Heart left ventricle (tissue), 13 donors: ENCODE data around the gene UNC13B.

Experiments
- CTCF ChIP-seq, 12 donors: fragments of 200-600 bp; sonication (generic) in 4 of 12; IDR thresholded peaks; one replicate each; pipeline versions ENCODE4 v1.5.0 to v1.8.0; 2018 to 2022; ENCODE audit warnings: antibody characterized with exemption in 12 of 12, mild to moderate bottlenecking in 5 of 12
- POLR2A ChIP-seq, 2 donors: fragments of 450-650 bp; IDR thresholded peaks; one replicate each; pipeline ENCODE4 v1.6.1; 2017; ENCODE audit warnings: antibody characterized with exemption in 2 of 2, mild to moderate bottlenecking in 2 of 2, moderate library complexity in 2 of 2
- donor health status: ischemic (EF 13 %, LVEDD 7.1; RV severe dilation, severe dysfunction).
- donor health status: DM: no; HTN: yes; CAD: no.
- donor health status: DM: no; HTN: no; CAD: no.
- donor health status: ischemic (EF 25% LVEDD 6.9; RV normal size, moderate dysfunction).
- donor health status: ischemic (EF 25% LVEDD 5.7; RV mildly dilated, moderate dysfunction).
- donor health status: ischemic (EF 35%, LVEDD 5.7; RV mildly dilated, moderate dysfunction).
- donor health status: nonischemic (EF 11% LVEDD 7.7; RV severe dilation, severe dysfunction).
- donor health status: DM: yes; HTN: yes; CAD: no.
- donor health status: PGD.
- donor health status: ischemic (EF 29% LVEDD 5.4; RV normal size, mild dysfunction).
- donor health status: nonischemic (EF 23%, LVEDD 6.1; RV moderate dilation, normal function).

GRCh38 chr9:35380039-35380438, 218.2 kb downstream of the UNC13B start:
- TF ChIP-seq CTCF (IDR thresholded peaks at IDR 0.05): no peak
- no peak for TF ChIP-seq POLR2A (IDR thresholded peaks at IDR 0.05)
